Gastrocnemius medialis (tissue), 4 donors: ENCODE measurements around the gene SH3GL3.

Source experiments
- CTCF ChIP-seq, 5 experiments: fragments of 450-650 bp in 3 of 5; fragments of 200-600 bp in 2 of 5; sonication (generic) in 2 of 5; IDR thresholded peaks in 4 of 5; conservative IDR thresholded peaks in 1 of 5; 1 replicate in 4 of 5; 2 replicates in 1 of 5; pipeline ENCODE4 v1.5.1; 2016 to 2019; ENCODE audit warnings: antibody characterized with exemption in 5 of 5, mild to moderate bottlenecking in 3 of 5, moderate library complexity in 3 of 5
- POLR2A ChIP-seq, 2 donors: fragments of 450-650 bp; IDR thresholded peaks; one replicate each; pipeline ENCODE4 v1.6.1; 2017; ENCODE audit warnings: antibody characterized with exemption in 2 of 2, mild to moderate bottlenecking in 2 of 2, moderate library complexity in 2 of 2

GRCh38 chr15:83477172-83477807, 30.1 kb downstream of the SH3GL3 start:
- TF ChIP-seq CTCF (IDR thresholded peaks at IDR 0.05 in 4 of 5, conservative IDR thresholded peaks at IDR 0.05 in 1 of 5), result no peak
- no peak for TF ChIP-seq POLR2A (IDR thresholded peaks at IDR 0.05)
